Bronchial epithelial cell (primary cell): ENCODE results near the gene NDUFB3. TPM values are rescaled to one million over a fixed set of nuclear protein-coding genes. Genes with fewer than 3 reads are reported as not detected.
"Not testable (repeated sequence)": the region's sequence is repeated elsewhere in the genome, so short reads cannot be mapped to it uniquely, and the experiment has no call there.

ENCODE experiments used
- DNase-seq: peaks from one replicate; pipeline ENCODE4 v3.0.0-alpha.2; 2010; ENCODE audit warnings: low read depth
- FAIRE-seq: peaks from 2 replicates; lab custom pipeline; 2011; peaks lifted over from hg19 to GRCh38; lab: Jason Lieb, UNC
- H3K27me3 ChIP-seq: 2 replicates; pipeline ENCODE4 v1.5.1; 2011; ENCODE audit warnings: low read length; ENCODE audit not compliant: control insufficient read depth, insufficient read depth
- H3K36me3 ChIP-seq: 2 replicates; pipeline ENCODE4 v1.5.1; 2011; ENCODE audit warnings: low read length; ENCODE audit not compliant: control insufficient read depth, insufficient read depth
- H3K4me3 ChIP-seq: 2 replicates; pipeline ENCODE4 v1.5.1; 2011; ENCODE audit warnings: mild to moderate bottlenecking, low read depth, low read length, control low read depth
- total RNA-seq: library from RNA; depleted of rRNA; stranded (reverse); fragments of >200 nt; gene quantifications from 2 replicates; pipeline ENCODE4 v1.2.1, GENCODE V29; 2014
- TF ChIP-seq, protein P1 (sequence below): IDR thresholded peaks from 2 replicates; pipeline ENCODE4 v1.5.1; 2011; ENCODE audit warnings: mild to moderate bottlenecking, moderate library complexity, low read length, control low read depth, inconsistent platforms; ENCODE audit not compliant: insufficient read depth, severe bottlenecking

The NDUFB3 gene
- total RNA-seq, 1 donor from 2014 or later: 38.7 TPM

DNA sequence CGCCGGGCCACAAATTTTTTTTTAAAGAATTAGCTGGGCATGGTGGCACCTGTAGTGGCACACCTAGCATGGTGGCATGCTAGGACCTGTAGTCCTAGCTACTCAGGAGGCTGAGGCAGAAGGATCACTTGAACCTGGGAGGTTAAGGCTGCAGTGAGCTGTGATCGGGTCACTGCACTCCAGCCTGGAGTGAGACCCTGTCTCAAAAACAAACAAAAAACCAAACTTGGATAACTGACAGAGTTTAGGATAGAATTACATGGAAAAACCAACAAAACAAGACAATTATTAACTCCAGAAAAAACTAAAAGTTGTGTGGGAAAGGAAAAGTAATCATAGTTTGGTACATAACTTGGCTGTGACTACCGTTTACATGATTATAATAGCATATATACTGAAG lies 42.5 kb downstream of the NDUFB3 start:
- H3K4me3 ChIP-seq: no peak overlapping the region
- DNase-seq (no peak), FAIRE-seq (no peak)
- no peaks in the 10 kb centered on the region for H3K27me3 ChIP-seq
- H3K36me3 ChIP-seq: no peaks in the 10 kb centered on the region
- TF ChIP-seq, protein P1, sequence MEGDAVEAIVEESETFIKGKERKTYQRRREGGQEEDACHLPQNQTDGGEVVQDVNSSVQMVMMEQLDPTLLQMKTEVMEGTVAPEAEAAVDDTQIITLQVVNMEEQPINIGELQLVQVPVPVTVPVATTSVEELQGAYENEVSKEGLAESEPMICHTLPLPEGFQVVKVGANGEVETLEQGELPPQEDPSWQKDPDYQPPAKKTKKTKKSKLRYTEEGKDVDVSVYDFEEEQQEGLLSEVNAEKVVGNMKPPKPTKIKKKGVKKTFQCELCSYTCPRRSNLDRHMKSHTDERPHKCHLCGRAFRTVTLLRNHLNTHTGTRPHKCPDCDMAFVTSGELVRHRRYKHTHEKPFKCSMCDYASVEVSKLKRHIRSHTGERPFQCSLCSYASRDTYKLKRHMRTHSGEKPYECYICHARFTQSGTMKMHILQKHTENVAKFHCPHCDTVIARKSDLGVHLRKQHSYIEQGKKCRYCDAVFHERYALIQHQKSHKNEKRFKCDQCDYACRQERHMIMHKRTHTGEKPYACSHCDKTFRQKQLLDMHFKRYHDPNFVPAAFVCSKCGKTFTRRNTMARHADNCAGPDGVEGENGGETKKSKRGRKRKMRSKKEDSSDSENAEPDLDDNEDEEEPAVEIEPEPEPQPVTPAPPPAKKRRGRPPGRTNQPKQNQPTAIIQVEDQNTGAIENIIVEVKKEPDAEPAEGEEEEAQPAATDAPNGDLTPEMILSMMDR: no peak

DNA sequence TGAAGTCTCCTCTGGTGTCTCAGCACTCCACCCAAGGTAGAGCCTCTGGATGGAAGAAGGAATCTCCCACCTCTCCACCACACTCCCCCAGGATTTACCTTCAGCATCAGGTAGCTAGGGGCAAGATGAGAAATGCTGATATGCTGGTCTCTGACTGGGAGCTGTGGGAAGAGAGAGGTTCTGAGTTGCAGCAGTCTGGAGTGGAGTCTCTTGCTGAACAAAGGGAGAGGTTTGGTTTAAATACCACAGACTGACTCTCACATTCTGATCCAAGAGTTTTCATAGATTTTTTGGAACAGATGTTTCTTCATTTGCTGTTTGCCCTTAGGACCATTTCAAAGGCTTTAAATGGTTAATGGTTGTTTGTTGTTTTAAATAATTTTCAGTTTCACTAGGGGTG lies 43.0 kb downstream of the NDUFB3 start:
- no peak overlapping the region for H3K4me3 ChIP-seq
- DNase-seq (no peak), FAIRE-seq (no peak)
- H3K36me3 ChIP-seq: no peaks in the 10 kb centered on the region
- no peaks in the 10 kb centered on the region for H3K27me3 ChIP-seq
- TF ChIP-seq, protein P1: no peak

DNA sequence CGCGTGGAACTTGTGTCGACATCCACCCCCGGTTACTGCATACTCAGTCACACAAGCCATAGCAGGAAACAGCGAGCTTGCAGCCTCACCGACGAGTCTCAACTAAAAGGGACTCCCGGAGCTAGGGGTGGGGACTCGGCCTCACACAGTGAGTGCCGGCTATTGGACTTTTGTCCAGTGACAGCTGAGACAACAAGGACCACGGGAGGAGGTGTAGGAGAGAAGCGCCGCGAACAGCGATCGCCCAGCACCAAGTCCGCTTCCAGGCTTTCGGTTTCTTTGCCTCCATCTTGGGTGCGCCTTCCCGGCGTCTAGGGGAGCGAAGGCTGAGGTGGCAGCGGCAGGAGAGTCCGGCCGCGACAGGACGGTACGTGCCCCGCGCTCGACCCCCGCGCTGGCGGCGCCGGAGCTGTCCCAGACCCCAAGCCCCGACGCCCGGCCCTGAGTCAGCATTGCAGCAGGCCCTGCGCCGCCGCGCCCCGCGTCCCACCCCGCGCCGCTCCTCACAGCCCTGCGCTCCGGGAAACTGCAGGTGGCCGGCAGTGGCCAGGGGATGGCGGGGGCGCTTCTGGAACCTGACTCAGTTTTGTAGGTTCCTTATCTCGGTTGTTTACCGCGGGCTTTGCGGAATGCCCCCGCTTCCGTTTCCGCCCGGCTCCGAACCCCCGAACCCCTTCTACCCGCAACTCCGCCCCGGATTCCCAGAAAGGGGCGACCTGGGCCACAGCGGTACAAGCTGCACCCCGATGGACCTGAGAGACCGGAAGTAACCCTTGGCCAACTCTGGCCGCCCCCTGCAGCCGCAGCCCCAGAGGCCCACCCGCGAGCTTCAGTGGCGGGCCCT lies 44.5 kb downstream of the NDUFB3 start, which contains the start of gene CFLAR:
CFLAR (plus strand) TSS at position 50 of the 844 bp plus-strand sequence. CDS start 13,702 bp downstream, outside the sequence.
- no peak for FAIRE-seq
- Histone ChIP-seq H3K27me3 (no peaks in the 10 kb centered on the region), H3K36me3 (no peaks in the 10 kb centered on the region), H3K4me3 (peak within 1 kb of the TSS; percentile 87)
- TF ChIP-seq, protein P1: no peak
- DNase-seq: peak; percentile 71

DNA sequence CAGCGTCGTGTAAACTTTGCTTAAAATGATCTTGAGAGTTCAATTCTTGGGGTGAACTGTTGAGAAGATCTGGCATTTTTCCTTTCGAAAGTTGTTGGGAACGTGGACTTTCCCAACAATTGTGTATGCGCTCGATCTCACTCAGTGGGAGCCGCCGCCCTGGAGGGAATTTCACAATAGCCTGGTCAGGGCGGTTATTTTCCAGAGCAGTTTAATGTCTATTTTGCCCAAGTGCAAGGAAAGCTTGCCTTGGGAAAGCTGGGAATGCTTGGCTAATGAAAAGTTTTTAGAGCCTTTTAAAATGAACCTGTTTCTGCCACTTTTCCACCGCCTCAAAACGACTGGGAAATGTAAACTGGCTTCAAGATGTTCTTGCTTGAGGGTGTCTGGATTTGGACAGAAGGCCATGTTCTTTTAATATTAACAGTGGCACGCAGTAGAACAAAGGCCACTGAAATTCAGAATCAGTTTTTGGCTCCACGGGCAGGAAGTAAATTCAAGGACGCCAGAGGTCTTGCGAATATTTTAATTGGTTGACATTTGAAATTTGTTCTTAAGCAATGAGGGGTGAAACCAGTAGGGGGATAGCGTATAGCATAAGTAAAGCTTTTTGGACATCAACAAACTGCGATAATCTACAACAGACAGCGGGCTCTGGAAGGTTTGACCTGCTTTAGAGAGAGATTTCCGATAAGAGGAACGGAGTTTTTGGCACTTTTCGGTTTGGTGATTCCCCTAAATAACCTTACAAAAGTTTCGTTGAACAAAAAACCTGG lies 45.3 kb downstream of the NDUFB3 start:
- TF ChIP-seq, protein P1: peak; percentile 25
- Histone ChIP-seq H3K4me3 (peak overlapping the region; percentile 87), H3K27me3 (no peaks in the 10 kb centered on the region), H3K36me3 (no peaks in the 10 kb centered on the region)
- FAIRE-seq: no peak
- peak; percentile 71 for DNase-seq

DNA sequence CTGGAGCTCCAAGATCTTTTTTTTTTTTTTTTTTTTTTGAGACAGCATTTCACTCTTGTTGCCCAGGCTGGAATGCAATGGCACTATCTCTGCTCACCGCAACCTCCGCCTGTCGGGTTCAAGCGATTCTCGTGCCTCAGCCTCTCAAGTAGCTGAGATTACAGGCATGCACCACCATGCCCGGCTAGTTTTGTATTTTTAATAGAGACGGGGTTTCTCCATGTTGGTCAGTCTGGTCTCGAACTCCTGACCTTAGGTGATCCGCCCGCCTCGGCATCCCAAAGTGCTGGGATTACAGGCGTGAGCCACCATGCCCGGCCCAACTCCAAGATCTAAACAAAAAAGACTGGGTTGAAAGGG lies 45.9 kb downstream of the NDUFB3 start:
- FAIRE-seq, DNase-seq, H3K36me3 ChIP-seq, H3K27me3 ChIP-seq: not testable (repeated sequence)
- peak overlapping the region; percentile 87 for H3K4me3 ChIP-seq
